K562 (cell line): Measurements from ENCODE around the gene SF3B3. TPM values are rescaled to one million over a fixed set of nuclear protein-coding genes. Genes with fewer than 3 reads are reported as not detected.

Source experiments
- BRD4 ChIP-seq: fragments of 200-600 bp; sonication (generic); IDR thresholded peaks from 2 replicates; pipeline ENCODE4 v1.6.1; 2017; ENCODE audit warnings: inconsistent platforms
- CEBPG ChIP-seq, 3 experiments: fragments of 200-800 bp in 1 of 3; sonication (Bioruptor generic) in 1 of 3; sonication (generic) in 1 of 3; formaldehyde crosslinking in 1 of 3; IDR thresholded peaks in 2 of 3; conservative IDR thresholded peaks in 1 of 3; 2 replicates each; pipeline versions ENCODE4 v1.6.1 to v1.8.0; 2016 to 2022; ENCODE audit warnings: missing compliant biosample characterization in 2 of 3, missing genetic modification characterization in 2 of 3, mild to moderate bottlenecking in 1 of 3, missing genetic modification reagents in 1 of 3
- DACH1 ChIP-seq: fragments of 450-650 bp; IDR thresholded peaks from 2 replicates; pipeline ENCODE4 v1.6.1; 2018; ENCODE audit not compliant: partially characterized antibody
- ETS2 ChIP-seq: IDR thresholded peaks from 2 replicates; pipeline ENCODE4 v1.6.1; 2016; ENCODE audit warnings: borderline replicate concordance, missing genetic modification characterization, mild to moderate bottlenecking, moderate library complexity, missing compliant biosample characterization; ENCODE audit not compliant: poor library complexity, severe bottlenecking
- FOXK2 ChIP-seq, 2 experiments: fragments of 450-650 bp; IDR thresholded peaks in 1 of 2; conservative IDR thresholded peaks in 1 of 2; 2 replicates each; pipeline ENCODE4 v1.6.1; 2016; ENCODE audit warnings: low read depth in 2 of 2, mild to moderate bottlenecking in 1 of 2
- HCFC1 ChIP-seq: IDR thresholded peaks from 2 replicates; pipeline ENCODE4 v1.6.1; 2012; ENCODE audit warnings: low read depth, low read length, improper control_type of control experiment
- NR2C2 ChIP-seq, 2 experiments: fragments of 200-800 bp in 1 of 2; sonication (Bioruptor generic) in 1 of 2; sonication (generic) in 1 of 2; formaldehyde crosslinking in 1 of 2; IDR thresholded peaks; 2 replicates each; pipeline versions ENCODE4 v1.6.1 to v1.8.0; 2016 to 2022; ENCODE audit warnings: mild to moderate bottlenecking in 1 of 2, missing compliant biosample characterization in 1 of 2, missing genetic modification characterization in 1 of 2, missing genetic modification reagents in 1 of 2
- RB1 ChIP-seq: fragments of 450-650 bp; IDR thresholded peaks from 2 replicates; pipeline ENCODE4 v1.6.1; 2017; ENCODE audit warnings: low read depth, mild to moderate bottlenecking
- RBM39 ChIP-seq: fragments of 200-400 bp; formaldehyde crosslinking; optimal IDR thresholded peaks from 2 replicates; pipeline ENCODE3; 2018; ENCODE audit warnings: low read depth, low read length
- TFAM ChIP-seq: fragments of 250-450 bp; sonication (Bioruptor Pico); conservative IDR thresholded peaks from 2 replicates; pipeline ENCODE4 v1.5.0; 2021; ENCODE audit warnings: mild to moderate bottlenecking, moderate library complexity
- polyA plus RNA-seq, 8 experiments: library from polyadenylated mRNA; depleted of rRNA in 4 of 8; stranded (reverse) in 5 of 8; unstranded in 3 of 8; fragments of >200 nt; fragmentation: Nextera tagmentation in 2 of 8; fragmentation: Illumina TruSeq in 1 of 8; extraction: Ambion mirVana in 2 of 8; extraction: Trizol in 1 of 8; gene quantifications; 2 replicates each; pipeline versions ENCODE4 v1.2.1 to v1.2.3, GENCODE V29; 2011 to 2014; ENCODE audit warnings: inconsistent platforms in 1 of 8, missing spikeins in 1 of 8
- total RNA-seq, 7 experiments: library from RNA; depleted of rRNA in 6 of 7; stranded (reverse); fragments of >200 nt in 6 of 7; fragmentation: Illumina TruSeq in 2 of 7; extraction: Trizol in 2 of 7; gene quantifications; 2 replicates each; pipeline versions ENCODE4 v1.2.1 to v1.2.3, GENCODE V29; 2011 to 2021; ENCODE audit warnings: low replicate concordance in 1 of 7
- TF ChIP-seq, protein P1 (sequence below): fragments of 450-650 bp; IDR thresholded peaks from 2 replicates; pipeline ENCODE4 v1.7.1; 2018; ENCODE audit warnings: mild to moderate bottlenecking, low read depth; ENCODE audit not compliant: partially characterized antibody
- TF ChIP-seq, protein P2 (sequence below), 3 experiments: fragments of 200-800 bp in 1 of 3; fragments of 250-450 bp in 1 of 3; fragments of 450-650 bp in 1 of 3; sonication (Bioruptor Pico) in 1 of 3; sonication (Bioruptor generic) in 1 of 3; formaldehyde crosslinking in 1 of 3; IDR thresholded peaks; 2 replicates each; pipeline versions ENCODE4 v1.6.1 to v1.8.0; 2016 to 2022; ENCODE audit warnings: mild to moderate bottlenecking in 2 of 3, missing genetic modification characterization in 2 of 3, missing compliant biosample characterization in 1 of 3, moderate library complexity in 1 of 3
- TF ChIP-seq, protein P3 (sequence below): fragments of 250-450 bp; sonication (Bioruptor Pico); IDR thresholded peaks from 2 replicates; pipeline ENCODE4 v1.9.0; 2021; ENCODE audit warnings: mild to moderate bottlenecking, inconsistent platforms
- TF ChIP-seq, protein P4 (sequence below): fragments of 450-650 bp; IDR thresholded peaks from 2 replicates; pipeline ENCODE4 v1.6.1; 2014; ENCODE audit warnings: low read depth, mild to moderate bottlenecking, moderate library complexity, borderline replicate concordance

SF3B3 gene
- total and polyA plus RNA-seq, 9 of the 15 experiments (the other 6 are each of a cell fraction or from before 2014, with no cell fraction given): 98.9 to 546 (median 221) TPM

DNA sequence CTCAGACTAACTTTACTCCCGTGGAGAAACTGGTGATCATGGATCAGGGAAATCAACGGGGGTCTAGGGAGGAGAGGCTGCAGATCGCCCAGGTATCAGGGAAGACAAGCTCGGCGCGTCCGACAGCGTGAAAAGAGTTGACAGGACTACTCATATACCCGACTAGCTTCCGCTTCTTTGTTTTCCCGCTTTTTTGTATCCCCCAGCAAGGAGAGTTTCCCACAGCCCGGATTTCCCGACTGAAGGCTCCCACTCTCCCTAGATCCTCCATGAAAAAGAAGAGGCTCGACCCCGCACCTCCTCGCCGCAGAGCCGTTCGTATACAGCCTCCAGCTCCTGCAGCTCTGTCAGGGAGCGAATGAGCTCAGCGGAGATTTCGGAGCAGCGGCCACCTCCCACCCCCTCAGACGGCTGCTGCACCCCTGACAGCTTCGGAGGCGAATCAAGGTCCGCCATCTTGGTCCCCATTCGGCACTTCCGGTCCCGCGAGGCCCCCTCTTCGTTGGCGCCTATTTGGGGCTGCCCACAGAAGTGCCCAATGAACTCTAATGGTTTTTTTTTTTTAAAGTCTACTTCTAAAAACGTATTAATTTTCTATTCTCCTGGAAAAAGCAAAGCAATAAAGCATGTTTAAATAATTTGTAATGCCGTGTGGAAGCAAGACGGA, 407 bp upstream of the SF3B3 start, which contains the start of gene COG4 (continued):
- TF ChIP-seq DACH1 (peak; percentile 74), RBM39 (peak; percentile 58), RB1 (peak; percentile 84), ETS2 (tag) (no peak), BRD4 (no peak; the same call in 1 of the 2 replicates), TFAM (CRISPR knock-in tag) (no peak), CEBPG (CRISPR knock-in tag; IDR thresholded peaks at IDR 0.05) (no peak), CEBPG (tag; conservative IDR thresholded peaks at IDR 0.05 in 1 of 2, IDR thresholded peaks at IDR 0.05 in 1 of 2) (no peak), NR2C2 (CRISPR knock-in tag; IDR thresholded peaks at IDR 0.05) (no peak), NR2C2 (tag; IDR thresholded peaks at IDR 0.05) (peak; percentile 78), HCFC1 (peak; percentile 12; the same call in 1 of the 2 replicates), FOXK2 (conservative IDR thresholded peaks at IDR 0.05 in 1 of 2, IDR thresholded peaks at IDR 0.05 in 1 of 2; ENCODE audit: low read depth in 2 of 2) (0 out of 4 replicates have a peak, but pooled peaks of 1 of the 2 experiments have one; percentile 11)
- TF ChIP-seq, protein P1, sequence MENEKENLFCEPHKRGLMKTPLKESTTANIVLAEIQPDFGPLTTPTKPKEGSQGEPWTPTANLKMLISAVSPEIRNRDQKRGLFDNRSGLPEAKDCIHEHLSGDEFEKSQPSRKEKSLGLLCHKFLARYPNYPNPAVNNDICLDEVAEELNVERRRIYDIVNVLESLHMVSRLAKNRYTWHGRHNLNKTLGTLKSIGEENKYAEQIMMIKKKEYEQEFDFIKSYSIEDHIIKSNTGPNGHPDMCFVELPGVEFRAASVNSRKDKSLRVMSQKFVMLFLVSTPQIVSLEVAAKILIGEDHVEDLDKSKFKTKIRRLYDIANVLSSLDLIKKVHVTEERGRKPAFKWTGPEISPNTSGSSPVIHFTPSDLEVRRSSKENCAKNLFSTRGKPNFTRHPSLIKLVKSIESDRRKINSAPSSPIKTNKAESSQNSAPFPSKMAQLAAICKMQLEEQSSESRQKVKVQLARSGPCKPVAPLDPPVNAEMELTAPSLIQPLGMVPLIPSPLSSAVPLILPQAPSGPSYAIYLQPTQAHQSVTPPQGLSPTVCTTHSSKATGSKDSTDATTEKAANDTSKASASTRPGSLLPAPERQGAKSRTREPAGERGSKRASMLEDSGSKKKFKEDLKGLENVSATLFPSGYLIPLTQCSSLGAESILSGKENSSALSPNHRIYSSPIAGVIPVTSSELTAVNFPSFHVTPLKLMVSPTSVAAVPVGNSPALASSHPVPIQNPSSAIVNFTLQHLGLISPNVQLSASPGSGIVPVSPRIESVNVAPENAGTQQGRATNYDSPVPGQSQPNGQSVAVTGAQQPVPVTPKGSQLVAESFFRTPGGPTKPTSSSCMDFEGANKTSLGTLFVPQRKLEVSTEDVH: peak; percentile 77
- TF ChIP-seq, protein P2, sequence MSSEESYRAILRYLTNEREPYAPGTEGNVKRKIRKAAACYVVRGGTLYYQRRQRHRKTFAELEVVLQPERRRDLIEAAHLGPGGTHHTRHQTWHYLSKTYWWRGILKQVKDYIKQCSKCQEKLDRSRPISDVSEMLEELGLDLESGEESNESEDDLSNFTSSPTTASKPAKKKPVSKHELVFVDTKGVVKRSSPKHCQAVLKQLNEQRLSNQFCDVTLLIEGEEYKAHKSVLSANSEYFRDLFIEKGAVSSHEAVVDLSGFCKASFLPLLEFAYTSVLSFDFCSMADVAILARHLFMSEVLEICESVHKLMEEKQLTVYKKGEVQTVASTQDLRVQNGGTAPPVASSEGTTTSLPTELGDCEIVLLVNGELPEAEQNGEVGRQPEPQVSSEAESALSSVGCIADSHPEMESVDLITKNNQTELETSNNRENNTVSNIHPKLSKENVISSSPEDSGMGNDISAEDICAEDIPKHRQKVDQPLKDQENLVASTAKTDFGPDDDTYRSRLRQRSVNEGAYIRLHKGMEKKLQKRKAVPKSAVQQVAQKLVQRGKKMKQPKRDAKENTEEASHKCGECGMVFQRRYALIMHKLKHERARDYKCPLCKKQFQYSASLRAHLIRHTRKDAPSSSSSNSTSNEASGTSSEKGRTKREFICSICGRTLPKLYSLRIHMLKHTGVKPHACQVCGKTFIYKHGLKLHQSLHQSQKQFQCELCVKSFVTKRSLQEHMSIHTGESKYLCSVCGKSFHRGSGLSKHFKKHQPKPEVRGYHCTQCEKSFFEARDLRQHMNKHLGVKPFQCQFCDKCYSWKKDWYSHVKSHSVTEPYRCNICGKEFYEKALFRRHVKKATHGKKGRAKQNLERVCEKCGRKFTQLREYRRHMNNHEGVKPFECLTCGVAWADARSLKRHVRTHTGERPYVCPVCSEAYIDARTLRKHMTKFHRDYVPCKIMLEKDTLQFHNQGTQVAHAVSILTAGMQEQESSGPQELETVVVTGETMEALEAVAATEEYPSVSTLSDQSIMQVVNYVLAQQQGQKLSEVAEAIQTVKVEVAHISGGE (CRISPR knock-in tag; IDR thresholded peaks at IDR 0.05): peak in 1 of 3 experiments; percentile 85; a peak in 2 of 6 replicates
- TF ChIP-seq, protein P3, sequence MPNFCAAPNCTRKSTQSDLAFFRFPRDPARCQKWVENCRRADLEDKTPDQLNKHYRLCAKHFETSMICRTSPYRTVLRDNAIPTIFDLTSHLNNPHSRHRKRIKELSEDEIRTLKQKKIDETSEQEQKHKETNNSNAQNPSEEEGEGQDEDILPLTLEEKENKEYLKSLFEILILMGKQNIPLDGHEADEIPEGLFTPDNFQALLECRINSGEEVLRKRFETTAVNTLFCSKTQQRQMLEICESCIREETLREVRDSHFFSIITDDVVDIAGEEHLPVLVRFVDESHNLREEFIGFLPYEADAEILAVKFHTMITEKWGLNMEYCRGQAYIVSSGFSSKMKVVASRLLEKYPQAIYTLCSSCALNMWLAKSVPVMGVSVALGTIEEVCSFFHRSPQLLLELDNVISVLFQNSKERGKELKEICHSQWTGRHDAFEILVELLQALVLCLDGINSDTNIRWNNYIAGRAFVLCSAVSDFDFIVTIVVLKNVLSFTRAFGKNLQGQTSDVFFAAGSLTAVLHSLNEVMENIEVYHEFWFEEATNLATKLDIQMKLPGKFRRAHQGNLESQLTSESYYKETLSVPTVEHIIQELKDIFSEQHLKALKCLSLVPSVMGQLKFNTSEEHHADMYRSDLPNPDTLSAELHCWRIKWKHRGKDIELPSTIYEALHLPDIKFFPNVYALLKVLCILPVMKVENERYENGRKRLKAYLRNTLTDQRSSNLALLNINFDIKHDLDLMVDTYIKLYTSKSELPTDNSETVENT: no peak
- TF ChIP-seq, protein P4, sequence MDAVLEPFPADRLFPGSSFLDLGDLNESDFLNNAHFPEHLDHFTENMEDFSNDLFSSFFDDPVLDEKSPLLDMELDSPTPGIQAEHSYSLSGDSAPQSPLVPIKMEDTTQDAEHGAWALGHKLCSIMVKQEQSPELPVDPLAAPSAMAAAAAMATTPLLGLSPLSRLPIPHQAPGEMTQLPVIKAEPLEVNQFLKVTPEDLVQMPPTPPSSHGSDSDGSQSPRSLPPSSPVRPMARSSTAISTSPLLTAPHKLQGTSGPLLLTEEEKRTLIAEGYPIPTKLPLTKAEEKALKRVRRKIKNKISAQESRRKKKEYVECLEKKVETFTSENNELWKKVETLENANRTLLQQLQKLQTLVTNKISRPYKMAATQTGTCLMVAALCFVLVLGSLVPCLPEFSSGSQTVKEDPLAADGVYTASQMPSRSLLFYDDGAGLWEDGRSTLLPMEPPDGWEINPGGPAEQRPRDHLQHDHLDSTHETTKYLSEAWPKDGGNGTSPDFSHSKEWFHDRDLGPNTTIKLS: peak; percentile 78
